ENCODE data around the gene ATG16L2.

The ATG16L2 gene

DNA sequence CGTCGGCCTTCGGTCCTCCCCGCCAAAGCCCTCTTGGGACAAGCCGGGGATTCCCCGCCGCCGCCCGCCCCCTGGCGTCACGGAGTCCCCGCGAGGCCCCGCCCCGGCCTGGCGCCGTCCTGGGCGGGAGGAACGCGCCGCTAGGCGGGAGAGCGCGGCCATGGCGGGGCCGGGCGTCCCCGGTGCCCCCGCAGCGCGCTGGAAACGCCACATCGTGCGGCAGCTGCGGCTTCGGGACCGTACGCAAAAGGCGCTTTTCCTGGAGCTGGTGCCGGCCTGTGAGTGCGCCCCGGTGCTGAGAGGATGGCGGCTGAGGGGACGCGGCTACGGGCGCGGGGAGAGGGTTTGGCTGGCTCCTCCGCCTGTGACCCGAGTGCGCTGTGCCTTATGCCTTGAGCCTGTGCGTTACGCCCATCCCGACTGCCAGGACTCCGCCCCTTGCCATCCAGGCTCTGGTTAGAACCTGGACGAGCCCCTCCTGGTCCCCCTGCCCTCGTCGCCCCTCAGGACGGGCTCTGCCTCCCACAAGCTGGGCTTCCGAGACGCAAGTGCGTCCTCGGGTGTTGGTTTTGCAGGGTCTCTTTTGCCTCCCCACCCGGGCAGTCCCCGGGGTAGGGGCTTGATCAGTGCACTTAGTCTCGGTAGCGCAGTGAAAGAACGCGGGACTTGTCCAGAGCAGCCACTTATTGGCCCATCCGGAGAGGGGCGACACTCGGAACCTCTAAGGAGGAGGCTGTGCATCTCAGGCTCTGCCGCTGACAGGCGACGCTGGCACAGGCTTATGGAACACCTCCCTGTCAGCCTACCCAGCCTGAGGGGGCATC is at the start of gene ATG16L2:
ATG16L2 (plus strand) TSS at position 126 of the 824 bp plus-strand sequence; CDS start at position 161, 35 bp downstream.
- no peak for DNase-seq

DNA sequence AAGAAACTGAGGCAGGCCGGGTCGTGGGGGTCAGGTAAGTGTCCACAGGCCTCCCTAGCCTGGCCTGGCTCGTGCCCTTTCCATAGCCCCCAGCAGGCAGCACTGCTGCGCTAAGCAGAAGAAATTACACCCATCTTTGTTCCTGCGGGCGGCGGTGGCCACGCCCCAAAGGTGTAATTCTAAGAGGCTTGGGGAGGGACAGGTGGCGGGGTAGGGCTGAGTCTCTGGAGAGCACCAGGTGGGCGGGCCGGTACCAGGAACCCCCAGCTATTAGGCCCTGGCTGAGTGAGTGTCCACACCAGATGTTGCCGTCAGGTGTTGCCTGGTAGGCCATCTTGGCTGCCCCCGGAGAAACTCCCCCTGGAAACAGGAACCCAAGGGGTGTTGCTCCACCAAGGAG is 49.7 kb upstream of the ATG16L2 start:
- DNase-seq: peak; percentile 83

DNA sequence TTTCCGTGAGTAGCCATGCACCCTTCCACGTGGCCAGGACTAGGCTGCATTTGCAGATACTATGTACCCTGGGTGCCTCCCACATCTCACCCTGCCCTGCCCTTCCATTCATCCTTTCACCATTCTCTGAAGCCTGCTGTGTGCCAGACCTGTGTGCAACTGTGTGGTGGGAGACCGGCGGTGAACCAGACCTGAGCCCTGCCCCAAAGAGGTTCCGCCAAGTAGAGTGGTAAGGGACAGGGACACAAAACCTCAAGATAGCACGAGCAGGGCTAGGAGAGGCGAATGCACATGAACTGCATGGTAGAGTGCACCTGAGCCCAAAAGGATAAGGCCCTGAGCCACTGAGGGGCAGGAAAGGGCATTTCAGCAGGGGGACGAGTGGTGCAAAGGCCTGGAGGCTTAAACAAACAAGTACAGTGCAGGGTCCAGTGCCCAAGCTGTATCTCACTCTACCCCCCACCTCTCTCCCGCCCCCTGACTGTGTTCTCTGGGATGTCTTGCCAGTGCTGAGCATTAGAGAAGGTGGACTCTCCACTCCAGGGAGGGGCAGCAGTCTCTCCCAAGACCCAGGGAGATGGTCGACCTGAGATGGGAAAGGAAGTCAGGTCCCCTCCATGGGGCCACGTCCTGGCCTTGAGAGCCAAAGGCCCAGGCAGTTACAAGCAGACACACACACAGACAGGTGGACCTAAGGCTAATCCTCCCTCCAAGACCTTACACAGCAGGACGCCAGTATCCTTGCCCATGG is 47.9 kb upstream of the ATG16L2 start:
- DNase-seq: no peak

DNA sequence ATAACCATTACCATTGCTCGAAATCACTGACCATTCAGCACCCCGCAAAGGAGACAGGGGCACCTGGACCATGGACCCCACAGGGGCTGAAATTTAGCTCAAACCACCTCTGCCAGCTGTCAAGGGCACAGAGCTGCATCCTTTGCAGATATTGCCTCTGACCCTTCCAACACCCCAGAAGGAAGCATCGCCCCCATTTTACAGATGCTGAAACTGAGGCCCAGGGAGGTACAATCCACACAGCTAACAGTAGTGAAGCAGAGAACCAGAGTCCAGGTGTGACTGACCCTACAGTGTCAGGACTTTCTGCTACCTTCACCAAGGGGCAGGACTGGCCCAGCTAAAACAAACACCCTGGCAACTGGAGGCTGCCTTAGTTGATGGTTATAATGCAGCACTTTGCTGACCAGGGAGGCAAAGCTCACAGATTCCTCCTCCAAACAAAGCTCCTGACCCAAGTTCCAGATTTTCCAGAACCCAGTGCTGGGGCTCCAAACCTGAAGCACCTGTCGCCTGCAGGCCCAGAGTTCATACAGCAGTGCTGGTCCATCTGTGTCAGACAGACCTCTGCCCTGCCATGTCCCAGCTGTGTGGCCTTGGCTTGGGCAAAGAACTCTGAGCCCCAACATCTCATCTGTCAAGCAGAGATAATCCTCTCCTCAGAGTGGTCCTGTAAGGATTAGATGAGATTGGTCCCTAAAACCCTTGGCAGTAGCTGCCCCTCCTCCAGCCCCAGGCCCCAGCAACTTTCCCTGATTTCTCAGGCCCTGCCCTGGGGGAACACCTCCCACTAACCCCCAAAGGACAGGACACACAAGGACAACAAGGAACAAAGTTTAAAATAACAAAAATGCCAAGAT is 46.8 kb upstream of the ATG16L2 start:
- no peak for DNase-seq

DNA sequence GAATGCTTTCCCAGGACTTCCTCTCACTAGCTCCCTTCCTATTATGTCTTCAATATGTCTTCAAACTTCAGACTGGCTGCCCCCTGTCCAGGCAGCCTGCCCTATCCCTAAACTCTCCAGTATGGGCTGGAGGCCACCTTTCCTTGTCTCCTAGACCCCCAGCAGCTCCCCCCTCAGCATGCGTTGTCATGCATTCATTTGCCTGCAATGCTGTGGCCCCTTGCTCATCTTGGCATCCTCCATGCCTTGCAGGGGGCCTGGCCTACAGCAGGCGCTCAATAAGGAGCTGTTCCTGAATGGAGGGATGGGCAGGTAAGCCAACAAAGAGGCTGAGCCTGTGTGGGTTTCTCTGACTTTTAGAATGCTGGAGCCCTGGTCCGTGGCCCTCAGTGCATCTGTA is 45.6 kb upstream of the ATG16L2 start:
- DNase-seq: no peak

DNA sequence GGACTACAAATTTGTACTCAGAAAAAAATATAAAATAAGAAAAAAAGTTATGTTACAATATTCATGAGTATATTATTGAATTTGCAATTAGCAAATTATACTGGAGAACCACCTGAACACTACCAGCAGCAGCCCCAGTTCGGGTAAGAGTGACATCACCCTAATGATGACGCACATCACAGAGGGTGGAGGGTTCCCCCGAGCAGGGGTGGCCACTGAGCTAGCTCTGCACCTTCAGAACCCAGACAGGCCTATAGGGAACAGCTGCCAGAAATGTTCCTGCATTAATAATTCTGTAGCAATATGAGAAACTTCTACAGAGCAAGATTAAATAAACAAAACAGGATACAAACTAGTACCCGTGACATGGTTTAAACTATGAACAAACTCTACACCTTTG is 44.5 kb upstream of the ATG16L2 start:
- DNase-seq: no peak

DNA sequence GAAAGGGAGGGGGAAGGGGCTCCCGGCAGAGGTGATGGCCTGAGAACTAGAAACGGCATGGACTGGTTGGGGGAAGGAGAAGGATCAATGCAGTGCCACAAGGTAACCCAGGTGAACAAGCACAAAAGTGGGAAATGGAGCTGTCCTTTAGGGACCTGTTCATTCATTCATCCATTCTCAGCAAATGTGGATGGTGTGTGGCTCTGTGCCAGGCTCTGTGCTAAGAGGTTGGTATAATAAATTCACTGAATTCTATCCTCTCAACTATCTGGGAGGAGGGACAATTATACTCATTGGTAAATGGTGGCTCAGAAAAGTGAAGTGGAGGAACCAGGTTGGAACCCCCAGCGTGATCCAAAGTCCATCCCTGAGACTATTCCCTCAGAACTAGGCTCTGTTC is 43.4 kb upstream of the ATG16L2 start:
- DNase-seq: no peak

DNA sequence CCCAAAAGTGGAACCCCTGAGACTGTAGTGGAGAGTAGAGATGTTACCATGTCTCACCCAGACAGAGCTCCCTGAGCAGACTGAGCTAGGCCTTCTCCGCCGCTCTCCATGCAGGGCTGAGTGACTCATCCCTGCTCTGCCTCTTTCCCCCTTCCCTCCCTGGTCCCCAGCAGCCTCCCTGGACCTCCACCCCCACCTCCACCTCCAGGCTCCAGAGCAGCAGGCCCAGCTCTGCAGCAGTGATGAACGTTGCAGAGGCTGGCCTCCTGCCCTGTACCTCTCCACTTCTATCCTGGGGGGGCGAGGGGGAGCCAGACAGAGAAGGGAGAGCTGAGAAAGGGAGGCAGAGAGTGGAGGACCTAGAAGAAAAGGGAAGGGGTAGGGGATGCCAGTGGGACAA is 42.7 kb upstream of the ATG16L2 start:
- DNase-seq: no peak

DNA sequence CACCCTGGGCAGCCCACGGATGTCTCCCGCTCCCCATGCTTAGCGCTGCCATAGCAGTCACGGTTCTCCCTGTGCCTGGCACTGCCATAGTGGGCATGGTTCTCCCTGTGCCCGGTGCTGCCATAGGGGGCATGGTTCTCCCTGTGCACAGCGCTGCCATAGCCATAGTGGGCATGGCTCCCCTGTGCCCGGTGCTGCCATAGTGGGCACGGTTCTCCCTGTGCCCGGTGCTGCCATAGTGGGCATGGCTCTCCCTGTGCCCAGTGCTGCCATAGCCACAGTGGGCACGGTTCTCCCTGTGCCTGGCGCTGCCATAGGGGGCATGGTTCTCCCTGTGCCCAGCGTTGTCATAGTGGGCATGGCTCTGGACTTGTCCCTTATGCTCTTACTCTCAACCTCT is 42.2 kb upstream of the ATG16L2 start:
- no peak for DNase-seq

GRCh38 chr11:72773291-72773690 is 40.9 kb upstream of the ATG16L2 start:
- no peak for DNase-seq

GRCh38 chr11:72773696-72774095 is 40.5 kb upstream of the ATG16L2 start:
- DNase-seq: no peak

DNA sequence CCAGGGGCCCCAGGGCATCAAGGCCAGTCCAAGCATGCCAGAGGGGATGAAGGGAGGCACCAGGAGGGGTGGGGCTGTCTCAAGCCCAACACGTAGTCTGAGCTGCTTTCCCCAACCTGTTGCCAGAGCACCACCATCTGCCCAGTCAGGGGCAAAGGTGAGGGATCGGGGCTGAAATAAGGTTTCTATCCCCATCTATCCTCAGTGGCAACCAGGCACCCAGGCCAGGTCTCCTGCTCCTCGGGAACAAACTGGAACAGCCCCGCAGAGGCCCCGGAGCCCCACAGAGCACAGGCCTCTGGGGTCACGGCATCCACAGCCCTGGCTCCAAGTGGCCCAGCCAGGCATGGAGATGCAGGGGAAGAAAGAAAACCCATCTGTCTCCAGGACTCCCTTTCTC is 39.7 kb upstream of the ATG16L2 start:
- DNase-seq: no peak

- DNase-seq: no peak
Measured at GRCh38 chr11:72775288-72776110, 38.7 kb upstream of the ATG16L2 start.

DNA sequence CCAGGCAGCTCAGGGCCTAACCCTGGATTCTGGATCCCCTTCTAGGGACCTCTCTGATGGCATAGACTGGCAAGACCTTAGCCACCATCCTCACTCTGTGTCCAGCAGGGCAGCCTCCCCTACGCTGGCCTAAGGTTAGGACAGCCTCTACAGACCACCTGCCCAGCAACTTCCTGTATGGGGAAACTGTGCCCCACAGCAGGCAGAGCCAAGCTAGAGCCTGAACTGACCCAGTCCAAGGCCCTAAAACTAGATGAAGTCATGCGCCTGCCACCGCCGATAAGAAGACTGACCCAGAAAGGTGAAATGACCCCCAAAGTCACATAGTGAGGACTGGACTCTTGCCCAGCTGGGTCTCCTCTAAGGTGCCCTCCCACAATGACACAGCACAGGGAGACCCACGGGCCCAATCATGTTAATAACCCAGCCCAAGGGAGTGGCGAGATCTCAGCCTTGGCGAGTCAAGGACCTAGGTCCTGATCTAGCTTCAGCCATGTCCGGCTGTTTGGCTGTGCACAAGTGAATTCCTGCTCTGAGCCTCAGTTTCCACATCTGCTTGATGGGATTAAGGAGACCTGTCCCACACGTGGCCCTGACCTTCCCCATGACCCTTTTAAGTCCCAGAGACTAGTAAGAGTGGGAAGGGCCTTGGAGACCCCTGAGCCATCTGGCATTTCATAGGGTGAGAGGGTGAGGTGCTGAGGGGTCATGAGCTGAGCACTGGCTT is 37.9 kb upstream of the ATG16L2 start:
- no peak for DNase-seq

DNA sequence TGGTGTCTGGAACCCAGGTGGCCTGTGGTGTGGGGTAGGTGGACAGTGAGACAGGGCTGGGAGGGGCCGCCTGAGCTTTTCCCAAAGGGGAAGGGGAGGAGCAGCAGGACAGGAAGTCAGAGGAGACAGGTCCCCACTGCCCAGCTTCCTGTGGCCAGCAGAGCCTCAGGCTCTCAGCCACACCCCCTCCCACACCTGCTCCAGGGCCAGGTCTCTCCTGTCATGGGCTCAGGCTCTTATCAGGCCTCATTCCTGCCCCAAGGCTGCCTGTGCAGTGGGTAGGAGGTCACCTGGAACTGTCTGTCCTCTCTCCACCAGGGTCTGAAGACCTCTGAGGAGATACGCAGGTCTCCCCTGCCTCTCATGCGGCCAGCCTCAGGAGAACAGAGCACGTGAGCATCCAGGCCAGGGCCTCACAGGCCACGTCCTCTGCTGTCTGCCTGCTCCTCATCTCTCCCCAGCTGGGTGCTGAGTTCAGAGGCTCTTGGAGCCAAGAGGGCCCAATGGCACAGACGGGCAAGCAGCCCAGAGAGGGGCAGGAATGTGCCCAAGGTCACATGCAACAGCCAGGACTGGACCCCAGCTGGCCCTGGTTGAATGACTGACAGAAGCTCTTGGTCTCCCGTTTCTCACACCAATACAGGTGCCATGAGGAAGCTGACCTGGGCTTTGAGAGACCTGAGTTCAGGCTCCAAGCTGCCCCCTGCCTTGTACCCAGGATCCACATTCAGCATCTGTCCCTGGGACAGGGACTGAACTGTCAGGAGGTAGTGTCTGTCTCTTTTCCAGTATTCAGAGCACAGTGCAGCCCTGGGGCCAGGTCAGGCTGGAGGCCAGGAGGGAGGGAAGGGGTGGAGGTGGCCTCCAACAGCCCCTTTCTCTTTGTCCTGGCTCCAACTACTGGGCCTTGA is 37.1 kb upstream of the ATG16L2 start:
- DNase-seq: no peak

GRCh38 chr11:72777755-72778278 is 36.4 kb upstream of the ATG16L2 start:
- no peak for DNase-seq

- no peak for DNase-seq
Measured at GRCh38 chr11:72778535-72779494, 35.4 kb upstream of the ATG16L2 start.

GRCh38 chr11:72779495-72780128 is 34.6 kb upstream of the ATG16L2 start:
- DNase-seq: no peak

Data from NCI-H187 treated with DMSO at 0.1 percent for 48 hours (cell line).